Activated B cell treated with CpG ODN at 0.5 μM for 24 hours (primary cell): ENCODE measurements around the gene KIF20A. TPM values are rescaled to one million over a fixed set of nuclear protein-coding genes. Genes with fewer than 3 reads are reported as not detected.

Experiments
- ATAC-seq: fragments of 200-7000 bp; cut with Tn5 transposase; one replicate; pipeline ENCODE4 v1.10.0; 2021; ENCODE audit warnings: low read depth, mild to moderate bottlenecking, moderate library complexity
- CTCF ChIA-PET: fragments of 350-600 bp; sonication (Branson Sonifier 250); formaldehyde crosslinking; loops from one replicate; lab custom pipeline; 2021; ENCODE audit warnings: antibody characterized with exemption; lab: Charles Lee
- POLR2A ChIA-PET: fragments of 350-600 bp; sonication (Branson Sonifier 250); formaldehyde crosslinking; loops from one replicate; lab custom pipeline; 2021; ENCODE audit warnings: antibody characterized with exemption; lab: Charles Lee
- DNase-seq: peaks from one replicate; pipeline ENCODE4 v3.0.0; 2022
- H3K27ac Mint-ChIP-seq: one replicate; pipeline ENCODE4 v1.8.0; 2020; ENCODE audit warnings: mixed read lengths
- H3K27me3 Mint-ChIP-seq: one replicate; pipeline ENCODE4 v1.8.0; 2021; ENCODE audit warnings: mixed read lengths
- H3K36me3 Mint-ChIP-seq: one replicate; pipeline ENCODE4 v1.8.0; 2021; ENCODE audit warnings: low read depth, mixed read lengths
- H3K4me1 Mint-ChIP-seq: one replicate; pipeline ENCODE4 v1.8.0; 2021; ENCODE audit warnings: mixed read lengths
- H3K4me3 Mint-ChIP-seq: one replicate; pipeline ENCODE4 v1.8.0; 2020; ENCODE audit warnings: mild to moderate bottlenecking, mixed read lengths
- H3K9me3 Mint-ChIP-seq: one replicate; pipeline ENCODE4 v1.8.0; 2020; ENCODE audit warnings: mixed read lengths
- intact Hi-C: fragments of 100-400 bp; cut with micrococcal nuclease; formaldehyde crosslinking; loops from one replicate; pipeline ENCODE4 v1.15.1; 2024
- total RNA-seq: library from RNA; stranded (reverse); gene quantifications from 2 replicates; pipeline ENCODE4 v1.2.3, GENCODE V29; 2022
- TF ChIP-seq, protein P1 (sequence below): fragments of 200-600 bp; IDR thresholded peaks from one replicate; pipeline ENCODE4 v1.8.0; 2022; ENCODE audit warnings: antibody characterized with exemption, mild to moderate bottlenecking

Gene KIF20A
- total RNA-seq, 1 donor from 2014 or later, result 0.40 TPM

DNA sequence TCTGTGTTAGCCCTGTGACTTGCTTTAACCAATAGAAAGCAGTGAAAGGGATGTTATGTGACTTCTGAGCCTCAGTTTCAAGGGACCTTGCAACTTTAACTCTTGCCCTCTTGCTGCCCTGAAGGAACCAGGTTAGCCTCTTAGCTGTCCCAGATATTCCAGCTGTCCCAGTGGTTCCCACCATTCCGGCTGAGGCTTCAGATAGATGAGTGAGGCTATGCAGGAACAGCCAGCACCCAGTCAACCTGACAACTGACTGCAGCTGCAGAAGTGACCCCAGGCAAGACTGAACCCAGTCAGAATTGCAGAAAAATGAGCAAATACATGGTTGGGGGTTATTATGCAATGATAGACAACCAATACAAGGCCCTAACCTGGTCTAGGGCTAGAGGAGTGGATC is 44.6 kb downstream of the KIF20A start:
- H3K4me3 Mint-ChIP-seq, result no peak overlapping the region
- TF ChIP-seq, protein P1, sequence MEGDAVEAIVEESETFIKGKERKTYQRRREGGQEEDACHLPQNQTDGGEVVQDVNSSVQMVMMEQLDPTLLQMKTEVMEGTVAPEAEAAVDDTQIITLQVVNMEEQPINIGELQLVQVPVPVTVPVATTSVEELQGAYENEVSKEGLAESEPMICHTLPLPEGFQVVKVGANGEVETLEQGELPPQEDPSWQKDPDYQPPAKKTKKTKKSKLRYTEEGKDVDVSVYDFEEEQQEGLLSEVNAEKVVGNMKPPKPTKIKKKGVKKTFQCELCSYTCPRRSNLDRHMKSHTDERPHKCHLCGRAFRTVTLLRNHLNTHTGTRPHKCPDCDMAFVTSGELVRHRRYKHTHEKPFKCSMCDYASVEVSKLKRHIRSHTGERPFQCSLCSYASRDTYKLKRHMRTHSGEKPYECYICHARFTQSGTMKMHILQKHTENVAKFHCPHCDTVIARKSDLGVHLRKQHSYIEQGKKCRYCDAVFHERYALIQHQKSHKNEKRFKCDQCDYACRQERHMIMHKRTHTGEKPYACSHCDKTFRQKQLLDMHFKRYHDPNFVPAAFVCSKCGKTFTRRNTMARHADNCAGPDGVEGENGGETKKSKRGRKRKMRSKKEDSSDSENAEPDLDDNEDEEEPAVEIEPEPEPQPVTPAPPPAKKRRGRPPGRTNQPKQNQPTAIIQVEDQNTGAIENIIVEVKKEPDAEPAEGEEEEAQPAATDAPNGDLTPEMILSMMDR, result no peak

DNA sequence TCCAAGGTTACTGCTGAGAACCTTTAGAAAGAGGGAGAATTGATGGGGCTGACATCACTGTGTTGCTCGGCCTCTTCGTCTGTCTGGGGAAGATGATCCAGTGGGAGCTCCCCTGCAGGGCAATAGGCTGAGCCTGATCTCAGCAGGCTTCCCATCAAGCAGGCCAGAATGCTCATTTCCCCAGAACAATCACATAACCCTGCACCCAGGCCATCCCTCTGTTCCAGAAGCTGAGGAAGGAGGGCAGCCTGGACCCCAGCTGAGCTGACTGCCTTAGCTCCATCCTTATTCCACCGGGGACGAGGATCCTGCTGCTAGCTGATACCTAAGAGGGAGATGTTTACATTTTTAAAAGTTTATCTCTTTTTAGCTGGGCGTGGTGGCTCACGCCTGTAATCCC is 45.8 kb downstream of the KIF20A start:
- H3K36me3 Mint-ChIP-seq, result no peaks in the 10 kb centered on the region
- ATAC-seq, result no peak
- H3K9me3 Mint-ChIP-seq, result peaks cover 8% of the 10 kb centered on the region
- no peak for DNase-seq
- H3K27ac Mint-ChIP-seq, result no peak overlapping the region
- ChIA-PET POLR2A (no interaction called here), CTCF (no interaction called here)
- TF ChIP-seq, protein P1, result no peak
- H3K27me3 Mint-ChIP-seq, result peaks cover 47% of the 10 kb centered on the region
- peaks cover 3% of the 10 kb centered on the region for H3K4me1 Mint-ChIP-seq
- intact Hi-C loops, result no loop called here
- no peak overlapping the region for H3K4me3 Mint-ChIP-seq

More for the DNA sequence above, 44.6 kb downstream of the KIF20A start:
- intact Hi-C loops, result no loop called here
- Mint-ChIP-seq H3K27ac (no peak overlapping the region), H3K27me3 (peaks cover 42% of the 10 kb centered on the region), H3K4me1 (peaks cover 3% of the 10 kb centered on the region), H3K36me3 (no peaks in the 10 kb centered on the region), H3K9me3 (peaks cover 8% of the 10 kb centered on the region)
- ATAC-seq, result no peak
- CTCF ChIA-PET, result no interaction called here
- POLR2A ChIA-PET, result interaction anchor here (0.7 to 1.8 kb wide), 2 partner anchors 10 to 11 kb away, joined by 3 to 4 read pairs; no protein-coding TSS in a partner anchor
- DNase-seq, result no peak

DNA sequence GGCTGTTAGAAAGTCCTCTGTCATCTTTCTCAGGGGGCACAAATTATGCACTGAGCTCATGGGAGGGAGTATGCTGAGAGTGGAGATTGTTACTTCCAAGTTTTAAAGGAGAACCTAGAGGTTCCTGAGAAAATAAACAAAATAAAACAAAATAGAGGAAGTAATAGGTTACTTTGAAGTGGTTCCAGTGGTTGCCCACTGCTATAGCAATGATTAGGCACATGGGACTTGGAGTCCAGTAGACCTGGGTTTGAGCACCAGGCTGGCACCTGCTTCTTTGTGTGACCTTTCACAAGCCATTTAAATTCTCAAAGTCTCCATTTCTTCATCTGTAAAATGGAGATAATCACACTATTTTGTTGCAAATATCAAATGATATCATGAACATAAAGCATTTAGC is 48.0 kb downstream of the KIF20A start:
- peaks cover 41% of the 10 kb centered on the region for H3K27me3 Mint-ChIP-seq
- ChIA-PET POLR2A (no interaction called here), CTCF (no interaction called here)
- peaks cover 8% of the 10 kb centered on the region for H3K9me3 Mint-ChIP-seq
- H3K36me3 Mint-ChIP-seq, result no peaks in the 10 kb centered on the region
- H3K4me1 Mint-ChIP-seq, result peaks cover 3% of the 10 kb centered on the region
- DNase-seq (no peak), ATAC-seq (no peak)
- no peak overlapping the region for H3K27ac Mint-ChIP-seq
- intact Hi-C loops, result no loop called here
- TF ChIP-seq, protein P1, result no peak
- H3K4me3 Mint-ChIP-seq, result no peak overlapping the region

DNA sequence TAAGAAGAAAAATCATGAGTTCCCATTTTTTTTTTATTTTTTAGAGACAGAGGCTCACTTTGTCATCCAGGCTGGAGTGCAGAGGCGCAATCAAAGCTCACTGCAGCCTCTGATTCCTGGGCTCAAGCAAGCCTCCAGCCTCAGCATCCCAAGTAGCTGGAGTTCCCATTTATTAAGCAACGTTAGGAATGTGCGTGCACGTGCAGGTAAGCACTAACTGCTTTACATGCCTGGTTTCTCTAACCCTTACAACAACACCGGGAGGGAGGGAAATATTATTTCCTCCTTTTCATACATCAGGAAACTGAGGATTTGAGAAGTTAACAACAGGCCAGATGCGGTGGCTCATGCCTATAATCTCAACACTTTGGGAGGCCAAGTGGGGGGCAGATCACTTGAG is 50.5 kb downstream of the KIF20A start:
- ATAC-seq, result no peak
- no peak overlapping the region for H3K27ac Mint-ChIP-seq
- TF ChIP-seq, protein P1, result no peak
- POLR2A ChIA-PET, result no interaction called here
- CTCF ChIA-PET, result no interaction called here
- peaks cover 30% of the 10 kb centered on the region for H3K27me3 Mint-ChIP-seq
- H3K9me3 Mint-ChIP-seq, result peaks cover 8% of the 10 kb centered on the region
- no peak overlapping the region for H3K4me3 Mint-ChIP-seq
- no peak for DNase-seq
- H3K4me1 Mint-ChIP-seq, result no peaks in the 10 kb centered on the region
- intact Hi-C loops, result no loop called here
- no peaks in the 10 kb centered on the region for H3K36me3 Mint-ChIP-seq

DNA sequence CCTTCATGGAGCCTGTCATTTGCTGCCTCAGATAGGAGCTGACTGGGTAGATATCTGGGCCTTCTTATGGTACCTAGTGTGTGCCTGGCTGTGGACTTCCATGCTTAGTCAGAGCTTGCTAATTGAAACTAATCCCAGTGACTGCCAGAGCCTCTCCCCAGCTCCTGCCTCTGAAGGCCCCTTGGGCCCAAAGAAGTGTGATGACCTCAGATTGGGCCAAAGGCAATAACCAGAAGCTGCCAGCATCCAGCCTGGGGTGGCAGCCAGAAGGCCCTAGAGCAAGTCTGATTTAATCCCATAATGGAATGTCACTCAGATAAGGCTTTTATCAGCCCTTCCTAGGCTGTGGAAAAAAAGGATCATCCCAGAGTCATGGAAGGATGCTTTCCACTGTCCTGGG is 51.3 kb downstream of the KIF20A start:
- Mint-ChIP-seq H3K27me3 (peaks cover 28% of the 10 kb centered on the region), H3K27ac (no peak overlapping the region), H3K9me3 (peaks cover 8% of the 10 kb centered on the region), H3K4me1 (no peaks in the 10 kb centered on the region), H3K36me3 (no peaks in the 10 kb centered on the region), H3K4me3 (no peak overlapping the region)
- no peak for DNase-seq
- no peak for ATAC-seq
- intact Hi-C loops, result no loop called here
- TF ChIP-seq, protein P1, result no peak
- POLR2A ChIA-PET, result interaction anchor here (0.7 kb wide), 1 partner anchor 165 kb away, joined by 4 read pairs; no protein-coding TSS in a partner anchor
- CTCF ChIA-PET, result no interaction called here
